HepG2 (cell line): ENCODE measurements around the gene SPTBN5. TPM values are rescaled to one million over a fixed set of nuclear protein-coding genes. Genes with fewer than 3 reads are reported as not detected.
A peak's percentile ranks its signal among the peaks of the same experiment; 100 is the strongest.

Experiments
- AGO2 ChIP-seq: fragments of 200-400 bp; formaldehyde crosslinking; optimal IDR thresholded peaks from 2 replicates; pipeline ENCODE3; 2017; ENCODE audit warnings: mild to moderate bottlenecking, low read depth, low read length, moderate library complexity
- ARNT2 ChIP-seq: sonication (generic); formaldehyde crosslinking; IDR thresholded peaks from 2 replicates; pipeline ENCODE4 v1.8.0; 2022; ENCODE audit warnings: mild to moderate bottlenecking, low read depth, missing genetic modification reagents, moderate library complexity
- BORCS8-MEF2B ChIP-seq: sonication (generic); formaldehyde crosslinking; IDR thresholded peaks from 2 replicates; pipeline ENCODE4 v1.8.0; 2022; ENCODE audit warnings: mild to moderate bottlenecking, missing genetic modification reagents
- CREB1 ChIP-seq, 2 experiments: fragments of 450-650 bp in 1 of 2; IDR thresholded peaks; 2 replicates each; pipeline ENCODE4 v1.6.1; 2016 to 2017; ENCODE audit warnings: control low read depth in 1 of 2, mild to moderate bottlenecking in 1 of 2, missing compliant biosample characterization in 1 of 2, missing genetic modification characterization in 1 of 2
- ESRRA ChIP-seq: sonication (generic); formaldehyde crosslinking; IDR thresholded peaks from 2 replicates; pipeline ENCODE4 v1.5.1; 2020; ENCODE audit warnings: mild to moderate bottlenecking, low read depth, missing genetic modification reagents
- NCOA2 ChIP-seq: sonication (generic); formaldehyde crosslinking; IDR thresholded peaks from 2 replicates; pipeline ENCODE4 v1.8.0; 2022; ENCODE audit warnings: inconsistent platforms
- NFE2 ChIP-seq: sonication (generic); formaldehyde crosslinking; IDR thresholded peaks from 2 replicates; pipeline ENCODE4 v1.4.0; 2020; ENCODE audit warnings: missing genetic modification reagents
- PATZ1 ChIP-seq: sonication (generic); formaldehyde crosslinking; IDR thresholded peaks from 2 replicates; pipeline ENCODE4 v1.4.0; 2020; ENCODE audit warnings: missing genetic modification reagents
- ZXDC ChIP-seq: sonication (generic); formaldehyde crosslinking; IDR thresholded peaks from 2 replicates; pipeline ENCODE4 v1.5.0; 2020; ENCODE audit warnings: mild to moderate bottlenecking, missing genetic modification reagents
- polyA plus RNA-seq, 8 experiments: library from polyadenylated mRNA; depleted of rRNA in 3 of 8; stranded (reverse) in 7 of 8; unstranded in 1 of 8; fragments of >200 nt; fragmentation: Illumina TruSeq in 4 of 8; extraction: Trizol in 4 of 8; gene quantifications; 2 replicates each; pipeline versions ENCODE4 v1.2.1 to v1.2.3, GENCODE V29; 2011 to 2016; ENCODE audit warnings: low read depth in 4 of 8, missing spikeins in 1 of 8, mixed read lengths in 1 of 8; ENCODE audit not compliant: insufficient read depth in 1 of 8
- total RNA-seq, 5 experiments: library from RNA; depleted of rRNA; stranded (reverse); fragments of >200 nt; fragmentation: Illumina TruSeq; extraction: Trizol; gene quantifications; 2 replicates each; pipeline ENCODE4 v1.2.3, GENCODE V29; 2016; ENCODE audit warnings: low read depth in 1 of 5
- TF ChIP-seq, protein P1 (sequence below): sonication (generic); formaldehyde crosslinking; IDR thresholded peaks from 2 replicates; pipeline ENCODE4 v1.4.0; 2020; ENCODE audit warnings: missing genetic modification reagents

Gene SPTBN5
- total and polyA plus RNA-seq, 2 of the 13 experiments (the other 11 are each of a cell fraction or from before 2014, with no cell fraction given), result 0.01 to 0.07 TPM

GRCh38 chr15:41827880-41828806 is 65.7 kb downstream of the SPTBN5 start, which contains the start of gene JMJD7 (continued):
- no peak for TF ChIP-seq AGO2
- TF ChIP-seq ZXDC (CRISPR knock-in tag), result 0 out of 2 replicates have a peak, but pooled peaks have one; percentile 53
- peak; percentile 4; the same call in 1 of the 2 replicates for TF ChIP-seq ARNT2
- no peak for TF ChIP-seq NFE2 (CRISPR knock-in tag)
- TF ChIP-seq, protein P1, sequence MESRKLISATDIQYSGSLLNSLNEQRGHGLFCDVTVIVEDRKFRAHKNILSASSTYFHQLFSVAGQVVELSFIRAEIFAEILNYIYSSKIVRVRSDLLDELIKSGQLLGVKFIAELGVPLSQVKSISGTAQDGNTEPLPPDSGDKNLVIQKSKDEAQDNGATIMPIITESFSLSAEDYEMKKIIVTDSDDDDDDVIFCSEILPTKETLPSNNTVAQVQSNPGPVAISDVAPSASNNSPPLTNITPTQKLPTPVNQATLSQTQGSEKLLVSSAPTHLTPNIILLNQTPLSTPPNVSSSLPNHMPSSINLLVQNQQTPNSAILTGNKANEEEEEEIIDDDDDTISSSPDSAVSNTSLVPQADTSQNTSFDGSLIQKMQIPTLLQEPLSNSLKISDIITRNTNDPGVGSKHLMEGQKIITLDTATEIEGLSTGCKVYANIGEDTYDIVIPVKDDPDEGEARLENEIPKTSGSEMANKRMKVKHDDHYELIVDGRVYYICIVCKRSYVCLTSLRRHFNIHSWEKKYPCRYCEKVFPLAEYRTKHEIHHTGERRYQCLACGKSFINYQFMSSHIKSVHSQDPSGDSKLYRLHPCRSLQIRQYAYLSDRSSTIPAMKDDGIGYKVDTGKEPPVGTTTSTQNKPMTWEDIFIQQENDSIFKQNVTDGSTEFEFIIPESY (CRISPR knock-in tag), result no peak
- no peak for TF ChIP-seq PATZ1 (CRISPR knock-in tag)
- no peak for TF ChIP-seq CREB1 (IDR thresholded peaks at IDR 0.05)
- no peak for TF ChIP-seq CREB1 (CRISPR knock-in tag; IDR thresholded peaks at IDR 0.05)
- TF ChIP-seq NCOA2 (CRISPR knock-in tag), result no peak
- no peak for TF ChIP-seq ESRRA (CRISPR knock-in tag)
- TF ChIP-seq BORCS8-MEF2B (CRISPR knock-in tag), result no peak; the same call in 1 of the 2 replicates
